Measurements from ENCODE around the gene HMGCS2. TPM values are rescaled to one million over a fixed set of nuclear protein-coding genes. Genes with fewer than 3 reads are reported as not detected.
A peak's percentile ranks its signal among the peaks of the same experiment; 100 is the strongest.

HMGCS2 gene
- total and polyA plus RNA-seq, 9 of the 15 experiments (the other 6 are each of a cell fraction or from before 2014, with no cell fraction given) = 0.13 TPM; not detected in 8

- TF ChIP-seq ARID4B (CRISPR knock-in tag; IDR thresholded peaks at IDR 0.05) (0 out of 2 replicates have a peak, but pooled peaks have one; percentile 40), ZNF174 (CRISPR knock-in tag; IDR thresholded peaks at IDR 0.05) (no peak), NR2C2 (CRISPR knock-in tag; IDR thresholded peaks at IDR 0.05) (no peak), NR2C2 (tag; IDR thresholded peaks at IDR 0.05) (peak; percentile 41; the same call in 1 of the 2 replicates), ZNF75A (CRISPR knock-in tag; IDR thresholded peaks at IDR 0.05) (no peak), ZNF57 (CRISPR knock-in tag; IDR thresholded peaks at IDR 0.05) (no peak), FOXP4 (CRISPR knock-in tag; IDR thresholded peaks at IDR 0.05; ENCODE audit: borderline replicate concordance) (0 out of 2 replicates have a peak, but pooled peaks have one; percentile 37), SMARCA5 (IDR thresholded peaks at IDR 0.05) (peak; percentile 73; the same call in 1 of the 2 replicates)
Observed at GRCh38 chr1:119736649-119737039, 32.1 kb downstream of the HMGCS2 start (continued).

Measured in K562 (cell line).